Ovary (tissue), 9 donors: ENCODE results near the gene TPM1. TPM values are rescaled to one million over a fixed set of nuclear protein-coding genes. Genes with fewer than 3 reads are reported as not detected.

Experiments
- DNase-seq, 5 donors: peaks; one replicate each; pipeline ENCODE4 v3.0.0-alpha.2; 2019 to 2020
- H3K27ac ChIP-seq, 2 donors: fragments of 200-600 bp; one replicate each; pipeline versions ENCODE4 v1.5.1 to v1.8.0; 2019 to 2022
- H3K27me3 ChIP-seq: fragments of 200-600 bp; one replicate; pipeline ENCODE4 v1.8.0; 2022
- H3K36me3 ChIP-seq: fragments of 200-600 bp; sonication (generic); one replicate; pipeline ENCODE4 v1.5.1; 2019
- H3K4me1 ChIP-seq: one replicate; pipeline ENCODE4 v1.8.1; 2013; ENCODE audit warnings: mild to moderate bottlenecking, moderate library complexity; ENCODE audit not compliant: insufficient read depth
- H3K4me3 ChIP-seq: fragments of 200-600 bp; sonication (generic); one replicate; pipeline ENCODE4 v1.5.1; 2017
- H3K9me3 ChIP-seq, 2 donors: fragments of 200-600 bp in 1 of 2; sonication (generic) in 1 of 2; one replicate each; pipeline versions ENCODE4 v1.5.1 to v1.8.1; 2013 to 2019; ENCODE audit warnings: mild to moderate bottlenecking in 1 of 2, moderate library complexity in 1 of 2
- CTCF ChIP-seq, 3 donors: fragments of 450-650 bp in 2 of 3; fragments of 200-600 bp in 1 of 3; IDR thresholded peaks; one replicate each; pipeline versions ENCODE4 v1.5.1 to v1.8.0; 2016 to 2022; ENCODE audit warnings: antibody characterized with exemption in 3 of 3, mild to moderate bottlenecking in 1 of 3
- EP300 ChIP-seq: sonication (generic); formaldehyde crosslinking; IDR thresholded peaks from one replicate; pipeline ENCODE4 v1.6.1; 2017; ENCODE audit warnings: antibody characterized with exemption
- POLR2A ChIP-seq: fragments of 450-650 bp; IDR thresholded peaks from one replicate; pipeline ENCODE4 v1.6.1; 2017; ENCODE audit warnings: antibody characterized with exemption, mild to moderate bottlenecking, moderate library complexity
- WGBS, 3 donors: extraction: QIAGEN DNeasy Blood & Tissue Kit in 1 of 3; methylation state at CpG; one replicate each; pipeline versions ENCODE4 v1.1.5 to v1.1.7; 2013 to 2017; 5-methylcytosine and 5-hydroxymethylcytosine counted together
- intact Hi-C, 4 donors: fragments of 100-400 bp; cut with DNase I; formaldehyde crosslinking; loops; one replicate each; pipeline versions ENCODE4 v1.11.0 to v1.15.1; 2022 to 2023
- polyA plus RNA-seq, 2 donors: library from polyadenylated mRNA; stranded (reverse); fragments of 200-250 nt in 1 of 2; fragments of 350-450 nt in 1 of 2; fragmentation: Illumina TruSeq in 1 of 2; extraction: RNeasy Lipid Tissue Mini Kit (QIAGEN cat#74804) in 1 of 2; gene quantifications; one replicate each; pipeline ENCODE4 v1.2.3, GENCODE V29; 2013 to 2014
- total RNA-seq, 7 donors: library from RNA; depleted of rRNA in 2 of 7; stranded (reverse); fragments of >200 nt in 2 of 7; fragmentation: NEBNext Ultra II Directional in 3 of 7; extraction: Animal tissue kit (Norgen Biotek cat#: 25700) in 3 of 7; gene quantifications; one replicate each; pipeline versions ENCODE4 v1.1.0 to v1.2.4, GENCODE V29; 2016 to 2023
- donor health status: DM: no; HTN: no; CAD: no; lungs with moderate emphysema.
- donor health status: DM: no; HTN: no; CAD: no.
- donor health status: Bipolar disorder and iron deficiency.
- donor health status: DM: yes; HTN: yes; CAD: no.
- donor health status: DM: no; HTN: no; CAD: no.
- donor health status: DM: yes; HTN: yes; CAD: no.

The TPM1 gene
- total and polyA plus RNA-seq, 9 donors = 204 to 695 (median 332) TPM

GRCh38 chr15:63047792-63048114, 5.2 kb downstream of the TPM1 start:
- 17 to 20% (median 19%) methylated on average over 12 of the region's 12 CpGs for WGBS, 3 donors
- Histone ChIP-seq H3K36me3 (no peaks in the 10 kb centered on the region), H3K27ac (peak overlapping the region; percentile 41 to 85), H3K4me3 (peak overlapping the region; percentile 93), H3K4me1 (peaks cover 13% of the 10 kb centered on the region), H3K9me3 (no peaks in the 10 kb centered on the region), H3K27me3 (no peaks in the 10 kb centered on the region)
- DNase-seq = no peak
- intact Hi-C loops = loop anchor here (5.0 to 10.0 kb wide), 4 partner anchors 45 to 203 kb away; partner anchors contain the start of gene RPS27L (in 1 of the 4)
- no peak for TF ChIP-seq CTCF (IDR thresholded peaks at IDR 0.05)
- TF ChIP-seq EP300 = no peak
- no peak for TF ChIP-seq POLR2A

GRCh38 chr15:63048115-63048775, 5.7 kb downstream of the TPM1 start:
- peak overlapping the region; percentile 93 for H3K4me3 ChIP-seq
- no peaks in the 10 kb centered on the region for H3K36me3 ChIP-seq
- H3K27me3 ChIP-seq = no peaks in the 10 kb centered on the region
- H3K4me1 ChIP-seq = peaks cover 16% of the 10 kb centered on the region
- TF ChIP-seq POLR2A (peak; percentile 37), CTCF (IDR thresholded peaks at IDR 0.05) (peak; percentile 79 to 99 (median 98)), EP300 (no peak)
- peak overlapping the region; percentile 41 to 85 for H3K27ac ChIP-seq
- H3K9me3 ChIP-seq = no peaks in the 10 kb centered on the region
- 0% methylated on average over 39 to 75 of the region's 75 CpGs for WGBS, 3 donors
- DNase-seq = peak; percentile 93 to 97 (median 95)
- intact Hi-C loops = loop anchor here (5.0 to 10.0 kb wide), 4 partner anchors 44 to 203 kb away; partner anchors contain the start of gene RPS27L (in 1 of the 4)

- 2 to 4% (median 3%) methylated on average over 33 to 38 of the region's 38 CpGs for WGBS, 3 donors
- H3K27me3 ChIP-seq = no peaks in the 10 kb centered on the region
- intact Hi-C loops = loop anchor here (5.0 to 10.0 kb wide), 4 partner anchors 43 to 204 kb away; partner anchors contain the start of gene RPS27L (in 1 of the 4)
- peak in 4 of 5 donors; percentile 47 to 69 (median 56) for DNase-seq
- H3K36me3 ChIP-seq = no peaks in the 10 kb centered on the region
- no peak for TF ChIP-seq EP300
- TF ChIP-seq POLR2A = no peak
- TF ChIP-seq CTCF (IDR thresholded peaks at IDR 0.05) = no peak
- H3K4me1 ChIP-seq = peaks cover 17% of the 10 kb centered on the region
- no peaks in the 10 kb centered on the region for H3K9me3 ChIP-seq
- peak overlapping the region; percentile 41 to 85 for H3K27ac ChIP-seq
- H3K4me3 ChIP-seq = peak overlapping the region; percentile 93
These were observed 6.5 kb downstream of the TPM1 start for GRCh38 chr15:63048776-63049665.

GRCh38 chr15:63049783-63050371, 7.3 kb downstream of the TPM1 start:
- 52 to 65% (median 58%) methylated on average over 8 of the region's 8 CpGs for WGBS, 3 donors
- intact Hi-C loops = loop anchor here (5.0 to 10.0 kb wide), 4 partner anchors 42 to 205 kb away; partner anchors contain the start of gene RPS27L (in 1 of the 4)
- DNase-seq = no peak
- peaks cover 21% of the 10 kb centered on the region for H3K4me1 ChIP-seq
- TF ChIP-seq CTCF (IDR thresholded peaks at IDR 0.05) = no peak
- H3K4me3 ChIP-seq = peak overlapping the region; percentile 93
- no peaks in the 10 kb centered on the region for H3K9me3 ChIP-seq
- peak overlapping the region; percentile 13 to 16 for H3K27ac ChIP-seq
- H3K36me3 ChIP-seq = no peaks in the 10 kb centered on the region
- H3K27me3 ChIP-seq = no peaks in the 10 kb centered on the region
